Transverse colon (tissue), 4 donors: ENCODE results near the gene SHROOM3. TPM values are rescaled to one million over a fixed set of nuclear protein-coding genes. Genes with fewer than 3 reads are reported as not detected.

Source experiments
- DNase-seq: peaks from one replicate; pipeline ENCODE4 v3.0.0-alpha.2; 2019
- H3K27ac ChIP-seq, 4 donors: fragments of 200-600 bp; sonication (generic); 2 replicates each; pipeline ENCODE4 v1.5.1; 2016 to 2018; ENCODE audit warnings: inconsistent platforms in 4 of 4
- H3K27me3 ChIP-seq: fragments of 200-600 bp; sonication (generic); 2 replicates; pipeline ENCODE4 v1.5.1; 2017; ENCODE audit warnings: inconsistent platforms
- H3K36me3 ChIP-seq, 4 donors: fragments of 200-600 bp; sonication (generic); 2 replicates each; pipeline ENCODE4 v1.5.1; 2017 to 2019; ENCODE audit warnings: inconsistent platforms in 4 of 4
- H3K4me1 ChIP-seq, 4 donors: fragments of 200-600 bp; sonication (generic); 2 replicates each; pipeline ENCODE4 v1.5.1; 2017 to 2020; ENCODE audit warnings: inconsistent platforms in 4 of 4
- H3K4me3 ChIP-seq, 4 donors: fragments of 200-600 bp; sonication (generic); 1 replicate in 1 of 4; 2 replicates in 3 of 4; pipeline versions ENCODE4 v1.5.1 to v1.6.1; 2017 to 2019; ENCODE audit warnings: inconsistent platforms in 4 of 4
- H3K9me3 ChIP-seq, 2 donors: fragments of 200-600 bp; sonication (generic); 2 replicates each; pipeline ENCODE4 v1.5.1; 2017 to 2019; ENCODE audit warnings: inconsistent platforms in 2 of 2
- EP300 ChIP-seq: sonication (generic); formaldehyde crosslinking; IDR thresholded peaks from one replicate; pipeline ENCODE4 v1.6.1; 2017; ENCODE audit warnings: antibody characterized with exemption, low read depth
- POLR2A ChIP-seq: fragments of 450-650 bp; IDR thresholded peaks from one replicate; pipeline ENCODE4 v1.6.1; 2016; ENCODE audit warnings: antibody characterized with exemption, mild to moderate bottlenecking, moderate library complexity
- POLR2AphosphoS5 ChIP-seq, 3 donors: sonication (generic); formaldehyde crosslinking; IDR thresholded peaks; one replicate each; pipeline ENCODE4 v1.6.1; 2016; ENCODE audit warnings: antibody characterized with exemption in 3 of 3
- WGBS, 2 donors: methylation state at CpG; one replicate each; pipeline ENCODE4 v1.1.5; 2018; ENCODE audit warnings: low coverage in 1 of 2; 5-methylcytosine and 5-hydroxymethylcytosine counted together
- in situ Hi-C, 4 donors: fragments of 200-750 bp; cut with MboI; loops; one replicate each; pipeline versions ENCODE4 v1.15.0 to v1.15.1; 2017; ENCODE audit warnings: low sequenced_read_pairs in 3 of 4, low pct_ligation_motif_present in 1 of 4, low pct_unique_long_range_greater_than_20kb in 1 of 4
- intact Hi-C: fragments of 100-400 bp; cut with DNase I; formaldehyde crosslinking; loops from one replicate; pipeline ENCODE4 v1.15.1; 2023; ENCODE audit warnings: low total_unique reads
- total RNA-seq, 4 donors: library from RNA; depleted of rRNA; stranded (reverse); fragments of >200 nt; gene quantifications; one replicate each; pipeline ENCODE4 v1.1.0, GENCODE V29; 2016
- TF ChIP-seq, protein P1 (sequence below), 5 experiments: fragments of 200-600 bp in 3 of 5; fragments of 450-650 bp in 2 of 5; sonication (generic) in 3 of 5; IDR thresholded peaks; 1 replicate in 2 of 5; 2 replicates in 3 of 5; pipeline ENCODE4 v1.5.1; 2016 to 2017; ENCODE audit warnings: antibody characterized with exemption in 5 of 5, inconsistent platforms in 3 of 5, mild to moderate bottlenecking in 2 of 5, moderate library complexity in 1 of 5

Gene SHROOM3
- total RNA-seq, 4 donors from 2014 or later, result 182 to 456 (median 437) TPM

DNA sequence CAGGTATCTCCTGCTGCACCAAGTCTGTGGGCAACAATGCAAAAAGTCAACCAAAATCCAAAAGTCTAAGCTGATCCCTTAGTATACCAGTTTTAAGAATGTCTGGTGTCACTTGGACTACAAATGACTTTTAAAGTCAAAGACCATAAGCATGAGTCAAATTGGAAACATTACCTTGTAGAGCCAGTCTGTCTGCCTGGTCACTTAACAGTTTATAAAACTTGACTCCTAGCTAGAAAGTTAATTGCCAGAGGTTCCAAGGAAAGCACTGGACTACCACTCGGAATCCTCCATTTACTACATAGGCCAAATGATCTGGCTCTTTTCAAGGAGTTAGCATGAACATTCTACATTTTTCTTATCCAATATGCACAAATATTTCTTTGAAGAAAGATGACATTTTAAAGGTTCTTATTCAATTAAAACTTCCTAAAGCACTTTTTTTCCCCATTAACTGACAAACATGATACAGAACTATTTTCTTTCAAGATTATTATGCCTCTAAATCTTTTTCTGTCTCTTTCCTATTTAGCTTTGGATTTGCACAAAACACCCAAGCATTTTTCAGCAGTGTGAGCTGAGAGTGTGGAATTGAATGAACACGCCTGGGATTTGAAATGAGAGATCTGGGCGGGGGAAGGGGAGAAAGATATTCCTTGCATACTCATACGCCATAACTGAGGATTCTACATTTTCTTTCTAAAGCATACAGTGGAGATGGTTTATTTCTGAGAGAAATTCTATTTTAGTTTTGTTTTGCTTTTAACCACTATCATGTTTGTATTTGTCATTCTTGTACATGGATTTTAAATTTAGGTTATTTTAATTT, 188.4 kb downstream of the SHROOM3 start:
- no peak for TF ChIP-seq POLR2A
- TF ChIP-seq POLR2AphosphoS5 (IDR thresholded peaks at IDR 0.05), result no peak
- TF ChIP-seq EP300, result no peak
- TF ChIP-seq, protein P1, sequence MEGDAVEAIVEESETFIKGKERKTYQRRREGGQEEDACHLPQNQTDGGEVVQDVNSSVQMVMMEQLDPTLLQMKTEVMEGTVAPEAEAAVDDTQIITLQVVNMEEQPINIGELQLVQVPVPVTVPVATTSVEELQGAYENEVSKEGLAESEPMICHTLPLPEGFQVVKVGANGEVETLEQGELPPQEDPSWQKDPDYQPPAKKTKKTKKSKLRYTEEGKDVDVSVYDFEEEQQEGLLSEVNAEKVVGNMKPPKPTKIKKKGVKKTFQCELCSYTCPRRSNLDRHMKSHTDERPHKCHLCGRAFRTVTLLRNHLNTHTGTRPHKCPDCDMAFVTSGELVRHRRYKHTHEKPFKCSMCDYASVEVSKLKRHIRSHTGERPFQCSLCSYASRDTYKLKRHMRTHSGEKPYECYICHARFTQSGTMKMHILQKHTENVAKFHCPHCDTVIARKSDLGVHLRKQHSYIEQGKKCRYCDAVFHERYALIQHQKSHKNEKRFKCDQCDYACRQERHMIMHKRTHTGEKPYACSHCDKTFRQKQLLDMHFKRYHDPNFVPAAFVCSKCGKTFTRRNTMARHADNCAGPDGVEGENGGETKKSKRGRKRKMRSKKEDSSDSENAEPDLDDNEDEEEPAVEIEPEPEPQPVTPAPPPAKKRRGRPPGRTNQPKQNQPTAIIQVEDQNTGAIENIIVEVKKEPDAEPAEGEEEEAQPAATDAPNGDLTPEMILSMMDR (IDR thresholded peaks at IDR 0.05), result no peak
- intact Hi-C loops (no loop called here), in situ Hi-C loops (no loop called here)
- no peak for DNase-seq
- WGBS, 2 donors, result 54 to 68% methylated on average over 4 of the region's 4 CpGs
- Histone ChIP-seq H3K4me1 (peaks cover 27 to 70% (median 45%) of the 10 kb centered on the region in 4 donors), H3K9me3 (no peaks in the 10 kb centered on the region), H3K27ac (peak overlapping the region; percentile 71 to 84 (median 78)), H3K4me3 (peak overlapping the region in 1 of 4 donors; percentile 9), H3K36me3 (no peaks in the 10 kb centered on the region), H3K27me3 (no peaks in the 10 kb centered on the region)

DNA sequence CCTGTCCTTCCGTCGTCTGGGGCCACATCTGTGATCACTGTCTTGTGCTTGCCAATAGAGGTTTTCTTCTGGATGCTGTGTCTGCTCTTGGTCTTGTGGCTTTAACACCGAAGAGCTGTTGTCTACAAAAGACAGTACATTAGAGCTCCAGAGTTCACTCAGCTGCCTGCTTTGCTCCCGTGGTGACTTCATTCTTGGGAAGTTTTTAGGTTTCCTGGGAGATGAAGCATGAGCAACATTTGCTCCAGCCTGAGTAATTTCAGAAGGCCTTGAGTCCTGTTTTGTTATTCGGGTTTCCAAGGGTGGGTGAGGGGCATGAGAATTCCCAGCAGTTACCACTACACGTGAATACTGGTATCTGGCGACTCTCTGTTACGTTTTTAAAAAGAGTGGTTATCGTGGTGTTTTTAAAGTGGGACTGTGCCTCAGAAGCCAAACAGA, 189.2 kb downstream of the SHROOM3 start:
- DNase-seq, result no peak

DNA sequence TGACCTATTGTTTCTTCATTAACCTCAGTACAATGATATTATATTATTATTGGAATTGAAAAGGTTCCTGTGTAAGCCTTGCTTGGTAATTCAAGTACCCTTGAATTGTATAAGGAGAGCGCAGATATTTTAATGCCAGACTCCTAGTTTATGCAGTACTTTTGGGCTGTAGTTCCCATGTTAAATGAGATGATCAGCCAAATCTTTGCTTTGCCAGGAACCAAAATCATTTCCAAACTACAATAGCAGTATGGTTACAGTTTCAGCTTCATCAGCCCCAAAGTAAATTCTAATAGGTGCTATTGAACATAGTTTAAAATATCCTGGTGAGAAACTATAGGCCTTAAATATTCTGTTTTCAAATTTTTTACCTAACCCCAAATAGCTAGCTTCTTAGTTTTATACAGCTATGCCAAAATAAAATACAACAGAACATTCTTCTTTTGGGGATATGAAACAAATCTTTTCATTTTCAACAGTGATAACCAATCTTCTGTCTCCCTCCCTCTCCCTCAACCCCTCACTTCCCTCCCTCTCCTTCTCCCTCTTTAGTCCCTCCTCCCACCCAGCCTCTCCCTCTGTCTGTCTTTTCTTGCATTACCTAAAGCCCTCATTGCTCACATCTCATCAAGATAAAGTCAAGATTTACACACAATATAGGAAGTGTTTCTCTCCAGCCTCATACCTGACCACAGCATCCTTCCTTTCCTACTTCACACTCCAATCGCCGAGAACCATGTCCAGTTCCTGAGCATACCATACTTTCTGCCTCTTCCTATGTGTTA, 190.1 kb downstream of the SHROOM3 start:
- intact Hi-C loops, result no loop called here
- H3K27ac ChIP-seq, result peak overlapping the region; percentile 71 to 84 (median 78)
- 71 to 76% methylated on average over 3 of the region's 3 CpGs for WGBS, 2 donors
- no peaks in the 10 kb centered on the region for H3K9me3 ChIP-seq
- DNase-seq, result no peak
- no peak overlapping the region for H3K4me3 ChIP-seq
- no peaks in the 10 kb centered on the region for H3K36me3 ChIP-seq
- in situ Hi-C loops, result no loop called here
- peaks cover 27 to 69% (median 45%) of the 10 kb centered on the region in 4 donors for H3K4me1 ChIP-seq
- no peak for TF ChIP-seq POLR2AphosphoS5 (IDR thresholded peaks at IDR 0.05)
- TF ChIP-seq, protein P1 (IDR thresholded peaks at IDR 0.05), result no peak
- TF ChIP-seq POLR2A, result no peak
- no peak for TF ChIP-seq EP300
- no peaks in the 10 kb centered on the region for H3K27me3 ChIP-seq

More for the DNA sequence above, 189.2 kb downstream of the SHROOM3 start:
- no peaks in the 10 kb centered on the region for H3K9me3 ChIP-seq
- intact Hi-C loops, result no loop called here
- peak overlapping the region in 1 of 4 donors; percentile 9 for H3K4me3 ChIP-seq
- H3K27ac ChIP-seq, result peak overlapping the region; percentile 71 to 84 (median 78)
- no peaks in the 10 kb centered on the region for H3K36me3 ChIP-seq
- no peaks in the 10 kb centered on the region for H3K27me3 ChIP-seq
- peak in 2 of 3 donors; percentile 46 to 57 for TF ChIP-seq POLR2AphosphoS5 (IDR thresholded peaks at IDR 0.05)
- no peak for TF ChIP-seq POLR2A
- TF ChIP-seq EP300, result peak; percentile 69
- in situ Hi-C loops, result no loop called here
- H3K4me1 ChIP-seq, result peaks cover 27 to 70% (median 45%) of the 10 kb centered on the region in 4 donors
- WGBS, 2 donors, result 29 to 45% methylated on average over 7 to 9 of the region's 9 CpGs

DNA sequence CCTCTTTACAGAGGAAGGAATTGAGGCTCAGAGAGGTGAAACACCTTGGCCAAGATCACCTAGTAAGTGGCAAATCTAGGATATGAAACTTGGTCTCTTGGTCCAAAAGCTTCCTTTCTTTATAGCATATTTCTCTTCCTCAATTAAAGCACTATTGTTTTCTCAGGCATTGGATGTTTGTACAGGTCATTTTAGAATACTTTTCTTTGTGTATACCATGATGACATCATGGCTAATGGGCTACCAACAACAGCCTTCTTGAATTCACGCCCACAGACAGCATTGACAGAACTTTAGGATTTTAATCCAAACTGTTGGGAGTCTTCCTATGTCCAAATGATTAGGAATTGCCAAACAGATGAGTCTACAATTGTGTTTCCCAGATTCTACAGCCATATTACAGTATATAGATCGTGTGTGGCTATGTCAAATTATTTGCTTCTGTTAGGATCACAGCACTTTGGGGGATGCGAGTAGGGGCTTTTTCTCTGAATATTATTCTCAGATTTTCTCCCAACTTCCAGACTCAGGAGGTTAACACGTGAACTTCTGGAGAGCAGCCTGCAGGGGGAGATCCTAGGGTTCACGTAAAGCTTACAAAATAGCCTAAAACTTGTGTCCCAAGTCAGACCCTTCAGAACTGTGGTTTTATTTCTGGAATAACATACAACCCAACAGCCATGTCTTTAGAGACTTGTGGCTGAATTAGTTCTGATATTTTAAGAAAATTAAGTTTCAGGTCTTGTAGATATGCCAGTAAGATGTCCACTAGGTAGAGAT, 191.8 kb downstream of the SHROOM3 start:
- TF ChIP-seq EP300, result no peak
- TF ChIP-seq, protein P1 (IDR thresholded peaks at IDR 0.05), result peak in 4 of 5 experiments; percentile 6 to 21 (median 14)
- no peak for TF ChIP-seq POLR2AphosphoS5 (IDR thresholded peaks at IDR 0.05)
- TF ChIP-seq POLR2A, result no peak
- 81 to 92% methylated on average over 4 to 5 of the region's 5 CpGs for whole genome bisulfite sequencing, 2 donors
- H3K4me1 ChIP-seq, result peaks cover 25 to 52% (median 38%) of the 10 kb centered on the region in 4 donors
- no peaks in the 10 kb centered on the region for H3K27me3 ChIP-seq
- intact Hi-C loops (no loop called here), in situ Hi-C loops (no loop called here)
- H3K36me3 ChIP-seq, result no peaks in the 10 kb centered on the region
- peak overlapping the region; percentile 71 to 84 (median 78) for H3K27ac ChIP-seq
- H3K9me3 ChIP-seq, result no peaks in the 10 kb centered on the region
- DNase-seq, result no peak
- no peak overlapping the region for H3K4me3 ChIP-seq
